Activated naive CD8-positive, alpha-beta T cell treated with anti-CD3 and anti-CD28 coated beads, Interleukin-2, amount 50 U/mL, for 24 hours (primary cell): ENCODE data around the gene GUCY1A1.

Source experiments
- ATAC-seq: fragments of 150-1000 bp; cut with Tn5 transposase; one replicate; pipeline ENCODE4 v1.10.0; 2021
- DNase-seq: peaks from one replicate; pipeline ENCODE4 v3.0.0; 2021
- H3K27ac Mint-ChIP-seq: one replicate; pipeline ENCODE4 v1.8.0; 2021; ENCODE audit warnings: mild to moderate bottlenecking, mixed read lengths
- H3K27me3 Mint-ChIP-seq: one replicate; pipeline ENCODE4 v1.8.0; 2021; ENCODE audit warnings: mixed read lengths
- H3K36me3 Mint-ChIP-seq: one replicate; pipeline ENCODE4 v1.8.0; 2021; ENCODE audit warnings: low read depth, mixed read lengths
- H3K4me1 Mint-ChIP-seq: one replicate; pipeline ENCODE4 v1.8.0; 2021; ENCODE audit warnings: mixed read lengths
- H3K4me3 Mint-ChIP-seq: one replicate; pipeline ENCODE4 v1.8.0; 2021; ENCODE audit warnings: mild to moderate bottlenecking, moderate library complexity, mixed read lengths
- H3K9me3 Mint-ChIP-seq: one replicate; pipeline ENCODE4 v1.8.0; 2021; ENCODE audit warnings: mixed read lengths

GUCY1A1 gene, protein sequence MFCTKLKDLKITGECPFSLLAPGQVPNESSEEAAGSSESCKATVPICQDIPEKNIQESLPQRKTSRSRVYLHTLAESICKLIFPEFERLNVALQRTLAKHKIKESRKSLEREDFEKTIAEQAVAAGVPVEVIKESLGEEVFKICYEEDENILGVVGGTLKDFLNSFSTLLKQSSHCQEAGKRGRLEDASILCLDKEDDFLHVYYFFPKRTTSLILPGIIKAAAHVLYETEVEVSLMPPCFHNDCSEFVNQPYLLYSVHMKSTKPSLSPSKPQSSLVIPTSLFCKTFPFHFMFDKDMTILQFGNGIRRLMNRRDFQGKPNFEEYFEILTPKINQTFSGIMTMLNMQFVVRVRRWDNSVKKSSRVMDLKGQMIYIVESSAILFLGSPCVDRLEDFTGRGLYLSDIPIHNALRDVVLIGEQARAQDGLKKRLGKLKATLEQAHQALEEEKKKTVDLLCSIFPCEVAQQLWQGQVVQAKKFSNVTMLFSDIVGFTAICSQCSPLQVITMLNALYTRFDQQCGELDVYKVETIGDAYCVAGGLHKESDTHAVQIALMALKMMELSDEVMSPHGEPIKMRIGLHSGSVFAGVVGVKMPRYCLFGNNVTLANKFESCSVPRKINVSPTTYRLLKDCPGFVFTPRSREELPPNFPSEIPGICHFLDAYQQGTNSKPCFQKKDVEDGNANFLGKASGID

DNA sequence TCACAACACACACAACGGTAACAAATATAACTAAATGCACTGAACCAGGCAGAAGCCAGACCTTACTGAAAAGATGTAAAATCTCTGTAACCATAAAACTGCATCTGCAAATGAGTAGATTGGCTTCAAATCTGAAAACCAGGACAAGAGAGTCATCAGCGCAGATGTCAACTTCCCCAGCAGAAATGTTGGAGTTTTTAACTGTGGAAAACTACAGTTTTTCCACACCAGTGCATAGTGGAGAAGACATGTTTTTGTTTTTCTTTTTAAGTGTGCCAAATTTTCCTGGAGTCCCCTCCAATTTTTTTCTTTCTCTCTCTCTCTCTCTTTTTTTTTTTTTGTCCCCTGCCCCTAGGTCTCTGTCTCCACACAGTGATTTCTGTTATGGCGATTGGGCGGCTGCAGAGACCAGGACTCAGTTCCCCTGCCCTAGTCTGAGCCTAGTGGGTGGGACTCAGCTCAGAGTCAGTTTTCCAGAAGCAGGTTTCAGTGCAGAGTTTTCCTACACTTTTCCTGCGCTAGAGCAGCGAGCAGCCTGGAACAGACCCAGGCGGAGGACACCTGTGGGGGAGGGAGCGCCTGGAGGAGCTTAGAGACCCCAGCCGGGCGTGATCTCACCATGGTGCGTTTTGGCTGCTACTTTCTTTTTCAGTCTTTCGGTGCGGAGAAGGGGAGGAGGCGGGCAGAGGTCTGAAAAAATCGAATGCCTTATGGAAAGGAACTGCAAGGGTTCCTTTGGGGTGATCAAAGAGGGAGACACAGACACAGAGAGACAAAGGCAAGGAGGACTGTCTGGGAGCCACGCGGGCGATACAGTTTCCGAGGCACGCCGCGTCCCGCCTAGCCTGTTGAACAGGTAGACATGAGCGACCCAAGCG lies at the start of gene GUCY1A1:
GUCY1A1 (plus strand) TSS at position 505 of the 878 bp plus-strand sequence. CDS start 30,020 bp downstream, outside the sequence.
- DNase-seq (peak; percentile 6), ATAC-seq (no peak)
- no peaks in the 10 kb centered on the region for H3K36me3 Mint-ChIP-seq
- no peaks in the 10 kb centered on the region for H3K9me3 Mint-ChIP-seq
- H3K27ac Mint-ChIP-seq, result peak within 1 kb of the TSS; percentile 38
- peak within 1 kb of the TSS; percentile 77 for H3K4me3 Mint-ChIP-seq
- H3K27me3 Mint-ChIP-seq, result peaks cover 50% of the 10 kb centered on the region
- peaks cover 16% of the 10 kb centered on the region for H3K4me1 Mint-ChIP-seq

DNA sequence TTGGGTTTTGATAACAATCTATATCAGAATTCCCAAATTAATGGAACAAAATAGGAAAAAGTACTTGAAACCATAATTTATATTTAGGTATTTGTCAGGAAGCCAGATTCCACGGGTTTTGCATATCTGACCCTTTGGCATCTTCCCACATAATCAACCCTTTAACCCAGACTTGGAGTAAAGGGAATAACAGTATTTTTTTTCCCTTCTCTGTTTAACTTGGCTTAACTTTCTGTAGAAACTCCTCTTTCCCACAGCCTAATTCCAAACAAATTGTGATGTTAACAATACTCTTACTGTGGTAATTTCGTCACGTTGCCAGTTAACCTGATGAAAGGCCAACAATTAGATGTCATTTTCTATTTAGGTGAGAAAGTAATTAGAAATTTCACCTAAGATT lies 49.4 kb upstream of the GUCY1A1 start:
- no peak overlapping the region for H3K27ac Mint-ChIP-seq
- H3K27me3 Mint-ChIP-seq, result peaks cover 9% of the 10 kb centered on the region
- no peaks in the 10 kb centered on the region for H3K36me3 Mint-ChIP-seq
- no peak for ATAC-seq
- H3K4me3 Mint-ChIP-seq, result no peak overlapping the region
- H3K4me1 Mint-ChIP-seq, result peaks cover 6% of the 10 kb centered on the region
- no peaks in the 10 kb centered on the region for H3K9me3 Mint-ChIP-seq
- DNase-seq, result no peak

DNA sequence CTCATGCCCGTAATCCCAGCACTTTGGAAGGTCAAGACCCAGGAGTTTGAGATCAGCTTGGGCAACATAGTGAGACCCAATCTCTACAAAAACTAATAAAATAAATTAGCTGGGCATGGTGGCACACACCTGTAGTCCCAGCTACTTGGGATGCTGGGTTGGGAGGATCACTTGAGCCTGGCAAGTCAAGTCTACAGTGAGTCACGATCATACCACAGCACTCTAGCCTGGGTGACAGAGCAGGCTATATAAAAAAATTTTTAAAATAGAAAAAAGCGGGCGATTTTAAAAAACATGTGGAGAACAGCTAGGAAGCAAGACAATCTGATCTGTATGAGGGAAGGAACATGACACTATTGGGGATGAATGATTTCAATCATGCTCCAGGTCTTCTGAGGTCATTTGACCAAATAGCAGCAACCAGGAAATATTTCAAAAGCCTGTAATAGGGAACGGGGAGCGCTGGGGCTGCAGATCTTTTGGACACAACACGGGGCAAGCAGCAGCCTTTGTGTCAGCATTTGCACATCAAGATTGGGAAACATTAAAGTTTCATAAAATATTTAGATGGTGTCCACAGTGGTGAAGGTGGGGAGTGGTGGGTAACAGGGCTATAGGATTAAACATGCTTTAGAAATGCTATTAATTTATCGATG lies 48.3 kb upstream of the GUCY1A1 start:
- Mint-ChIP-seq H3K36me3 (no peaks in the 10 kb centered on the region), H3K4me1 (peaks cover 6% of the 10 kb centered on the region), H3K27me3 (peaks cover 9% of the 10 kb centered on the region), H3K4me3 (no peak overlapping the region), H3K9me3 (no peaks in the 10 kb centered on the region), H3K27ac (no peak overlapping the region)
- no peak for ATAC-seq
- DNase-seq, result no peak

DNA sequence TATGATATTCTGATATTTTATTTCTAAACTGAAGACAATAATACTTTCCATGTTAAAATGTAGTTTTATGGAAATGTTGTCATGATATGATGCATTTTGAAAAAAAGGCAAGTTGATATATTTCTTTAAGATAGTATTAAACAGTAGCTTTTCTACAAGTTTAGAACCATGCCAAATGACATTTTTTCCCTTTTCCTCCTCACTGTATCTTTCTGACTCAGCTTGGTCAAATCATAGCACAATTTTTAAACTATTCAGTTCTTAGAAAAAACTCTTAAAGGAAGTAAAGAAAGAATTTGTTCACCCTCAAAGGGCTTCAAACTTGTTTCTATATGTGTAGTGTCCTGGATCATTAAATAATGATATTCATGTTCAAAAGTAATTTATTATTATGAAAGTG lies 46.0 kb upstream of the GUCY1A1 start:
- no peaks in the 10 kb centered on the region for H3K9me3 Mint-ChIP-seq
- DNase-seq (no peak), ATAC-seq (no peak)
- peaks cover 4% of the 10 kb centered on the region for H3K27me3 Mint-ChIP-seq
- no peak overlapping the region for H3K27ac Mint-ChIP-seq
- H3K36me3 Mint-ChIP-seq, result no peaks in the 10 kb centered on the region
- peaks cover 2% of the 10 kb centered on the region for H3K4me1 Mint-ChIP-seq
- H3K4me3 Mint-ChIP-seq, result no peak overlapping the region

DNA sequence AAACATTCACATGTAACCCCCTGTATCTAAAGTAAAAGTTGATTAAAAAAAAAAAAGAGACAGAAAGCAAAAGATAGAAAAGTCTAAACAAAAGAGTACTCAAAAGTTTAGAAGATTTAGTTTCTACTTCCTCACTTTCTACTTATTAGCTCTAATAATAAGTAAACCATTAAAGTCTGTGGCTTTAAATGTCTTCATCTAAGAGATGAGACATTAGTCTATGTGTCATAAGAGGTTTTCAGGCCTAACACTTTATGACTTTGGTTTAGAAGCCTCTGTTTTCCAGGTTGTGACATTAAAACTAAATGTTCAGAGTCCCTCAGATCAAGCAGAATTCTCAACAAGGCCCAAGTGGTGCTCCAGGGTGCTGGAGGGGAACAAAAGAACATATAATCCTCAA lies 42.2 kb upstream of the GUCY1A1 start:
- Mint-ChIP-seq H3K36me3 (no peaks in the 10 kb centered on the region), H3K27ac (no peak overlapping the region), H3K9me3 (no peaks in the 10 kb centered on the region), H3K27me3 (no peaks in the 10 kb centered on the region), H3K4me1 (peaks cover 24% of the 10 kb centered on the region), H3K4me3 (no peak overlapping the region)
- DNase-seq (no peak), ATAC-seq (no peak)

DNA sequence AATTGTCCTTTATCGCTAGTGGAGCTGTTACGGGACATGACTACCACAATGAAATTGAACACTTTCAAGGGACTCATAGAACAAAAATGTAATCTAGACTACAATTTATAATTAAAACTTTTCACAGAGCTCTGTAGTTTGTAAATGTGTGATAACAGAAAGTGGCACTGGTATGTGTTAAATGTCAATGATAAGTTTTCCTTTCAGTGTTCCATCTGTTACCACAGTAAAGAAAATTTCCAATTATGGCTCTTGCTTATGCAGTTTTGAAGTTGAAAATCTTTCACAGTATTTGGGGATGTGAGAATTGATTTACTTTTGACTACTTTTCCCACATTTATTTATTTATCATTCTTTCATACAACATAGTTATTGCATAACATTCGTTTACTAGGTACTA lies 40.1 kb upstream of the GUCY1A1 start:
- H3K4me1 Mint-ChIP-seq, result peaks cover 33% of the 10 kb centered on the region
- H3K36me3 Mint-ChIP-seq, result no peaks in the 10 kb centered on the region
- H3K9me3 Mint-ChIP-seq, result no peaks in the 10 kb centered on the region
- no peak for ATAC-seq
- no peak for DNase-seq
- H3K27me3 Mint-ChIP-seq, result no peaks in the 10 kb centered on the region
- H3K4me3 Mint-ChIP-seq, result no peak overlapping the region
- no peak overlapping the region for H3K27ac Mint-ChIP-seq

DNA sequence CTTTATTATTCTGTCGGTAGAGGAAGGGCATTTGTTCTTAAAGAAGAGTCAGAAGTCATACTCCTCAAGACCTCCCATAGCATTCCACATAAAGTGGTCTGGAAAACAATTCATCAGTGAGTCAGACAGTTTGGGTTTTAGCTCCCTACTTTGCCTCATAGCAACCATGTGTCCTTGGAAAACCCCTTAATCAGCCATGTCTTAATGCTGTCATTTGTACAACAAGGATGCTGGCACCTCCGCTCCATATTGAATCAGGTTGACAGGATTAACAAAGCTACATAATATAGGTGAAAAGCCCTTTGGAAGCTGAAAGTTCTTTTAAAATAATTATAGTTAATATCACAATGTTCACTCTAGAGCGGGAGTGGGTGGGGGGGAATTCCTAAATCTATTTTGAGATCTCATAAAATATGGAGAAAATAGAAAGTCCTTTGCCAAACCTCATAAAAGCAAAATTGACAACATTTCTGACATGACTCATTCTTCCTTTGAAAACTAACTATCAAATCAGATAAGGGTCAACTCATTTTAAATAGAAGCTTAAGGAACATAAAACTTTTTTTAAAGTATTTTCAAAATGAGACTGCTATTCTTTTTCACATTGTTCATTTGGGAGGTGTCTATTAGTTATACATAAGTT lies 37.3 kb upstream of the GUCY1A1 start:
- Mint-ChIP-seq H3K4me3 (peak overlapping the region; percentile 6), H3K27me3 (no peaks in the 10 kb centered on the region), H3K9me3 (no peaks in the 10 kb centered on the region), H3K27ac (peak overlapping the region; percentile 82), H3K4me1 (peaks cover 33% of the 10 kb centered on the region), H3K36me3 (no peaks in the 10 kb centered on the region)
- DNase-seq, result no peak
- ATAC-seq, result no peak

DNA sequence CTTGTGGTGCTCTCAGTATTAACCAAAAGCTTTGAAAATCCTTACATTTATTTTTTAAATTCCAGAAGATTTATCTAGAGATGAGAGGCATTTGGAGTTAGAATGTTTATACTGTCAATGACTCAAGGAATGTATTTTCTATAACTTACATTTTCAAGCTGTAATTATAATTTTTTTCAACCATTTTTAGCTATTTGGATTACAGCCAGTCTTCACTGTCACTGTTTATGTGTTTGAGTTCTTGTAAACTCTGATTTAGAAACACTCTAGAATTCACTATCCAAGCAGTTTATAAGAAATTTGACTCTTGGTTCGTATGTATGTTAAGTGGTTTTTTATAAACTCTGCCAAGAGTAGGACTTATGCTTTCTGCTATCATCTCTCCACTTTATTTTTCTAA lies 36.7 kb upstream of the GUCY1A1 start:
- Mint-ChIP-seq H3K36me3 (no peaks in the 10 kb centered on the region), H3K27ac (peak overlapping the region; percentile 82), H3K27me3 (no peaks in the 10 kb centered on the region), H3K4me3 (no peak overlapping the region), H3K9me3 (no peaks in the 10 kb centered on the region), H3K4me1 (peaks cover 33% of the 10 kb centered on the region)
- DNase-seq (no peak), ATAC-seq (no peak)

DNA sequence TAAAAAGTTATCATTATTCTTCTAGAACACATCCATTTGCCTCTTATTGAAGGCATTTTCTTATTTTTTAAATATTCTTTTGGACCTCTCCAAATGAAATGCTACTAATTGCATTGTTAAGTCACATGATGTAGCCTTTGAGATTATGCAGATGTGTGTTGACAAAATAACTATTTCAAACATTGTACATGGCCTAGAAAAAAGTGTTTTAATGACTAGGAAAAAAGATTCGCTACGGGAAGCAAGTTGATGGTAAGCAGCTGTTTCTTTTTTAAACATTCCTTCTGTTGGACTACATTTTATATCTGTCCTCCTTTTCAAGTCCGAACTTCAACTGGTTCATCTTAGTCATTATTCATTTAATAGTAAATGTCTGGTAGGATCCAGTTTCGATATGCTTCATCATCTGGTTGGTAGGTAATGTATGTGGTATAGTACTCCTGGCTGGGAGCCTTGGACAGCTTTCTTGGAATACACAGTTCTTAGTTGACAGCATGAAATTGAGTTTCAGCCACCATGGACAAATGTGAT lies 34.3 kb upstream of the GUCY1A1 start:
- Mint-ChIP-seq H3K36me3 (no peaks in the 10 kb centered on the region), H3K4me1 (peaks cover 24% of the 10 kb centered on the region), H3K27me3 (peaks cover 5% of the 10 kb centered on the region), H3K9me3 (no peaks in the 10 kb centered on the region), H3K27ac (no peak overlapping the region), H3K4me3 (no peak overlapping the region)
- ATAC-seq, result no peak
- DNase-seq, result no peak

DNA sequence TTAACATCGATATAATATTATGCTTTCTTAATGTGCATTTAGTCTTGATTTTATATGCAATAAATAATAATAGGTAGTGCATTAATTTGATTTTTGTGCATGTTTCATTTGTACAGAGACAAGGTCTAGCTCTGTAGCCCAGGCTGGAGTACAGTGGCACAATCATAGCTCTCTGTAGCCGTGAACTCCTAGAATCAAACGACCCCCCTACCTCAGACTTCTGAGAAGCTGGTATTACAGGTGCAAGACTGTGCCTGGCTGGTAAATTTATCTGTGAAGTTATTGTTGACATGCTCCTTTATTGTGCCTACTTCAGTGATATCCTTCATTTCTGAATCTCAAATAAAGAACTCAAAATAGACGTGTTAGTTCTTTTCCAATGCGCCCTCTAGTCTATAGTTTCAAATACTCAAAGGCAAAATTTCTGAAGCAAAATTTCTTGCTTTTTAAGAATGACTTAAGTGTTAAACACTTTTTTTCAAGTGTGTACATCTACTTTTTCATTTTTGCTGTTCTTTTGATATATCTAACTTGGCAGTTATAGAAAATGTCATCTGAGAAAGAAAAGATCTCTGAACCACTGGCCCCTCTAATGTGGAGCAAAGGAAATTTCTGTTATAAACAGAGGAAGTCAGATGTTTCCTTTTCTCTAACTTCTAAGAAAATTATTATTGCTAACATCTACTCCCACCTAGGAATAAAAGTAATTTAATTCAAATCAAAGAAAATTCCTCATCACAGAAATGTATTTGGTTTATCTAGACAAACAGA lies 28.3 kb upstream of the GUCY1A1 start:
- Mint-ChIP-seq H3K4me1 (peaks cover 29% of the 10 kb centered on the region), H3K27ac (no peak overlapping the region), H3K36me3 (peaks cover 1% of the 10 kb centered on the region), H3K27me3 (peaks cover 13% of the 10 kb centered on the region), H3K9me3 (peaks cover 4% of the 10 kb centered on the region), H3K4me3 (no peak overlapping the region)
- DNase-seq, result no peak
- ATAC-seq, result no peak

DNA sequence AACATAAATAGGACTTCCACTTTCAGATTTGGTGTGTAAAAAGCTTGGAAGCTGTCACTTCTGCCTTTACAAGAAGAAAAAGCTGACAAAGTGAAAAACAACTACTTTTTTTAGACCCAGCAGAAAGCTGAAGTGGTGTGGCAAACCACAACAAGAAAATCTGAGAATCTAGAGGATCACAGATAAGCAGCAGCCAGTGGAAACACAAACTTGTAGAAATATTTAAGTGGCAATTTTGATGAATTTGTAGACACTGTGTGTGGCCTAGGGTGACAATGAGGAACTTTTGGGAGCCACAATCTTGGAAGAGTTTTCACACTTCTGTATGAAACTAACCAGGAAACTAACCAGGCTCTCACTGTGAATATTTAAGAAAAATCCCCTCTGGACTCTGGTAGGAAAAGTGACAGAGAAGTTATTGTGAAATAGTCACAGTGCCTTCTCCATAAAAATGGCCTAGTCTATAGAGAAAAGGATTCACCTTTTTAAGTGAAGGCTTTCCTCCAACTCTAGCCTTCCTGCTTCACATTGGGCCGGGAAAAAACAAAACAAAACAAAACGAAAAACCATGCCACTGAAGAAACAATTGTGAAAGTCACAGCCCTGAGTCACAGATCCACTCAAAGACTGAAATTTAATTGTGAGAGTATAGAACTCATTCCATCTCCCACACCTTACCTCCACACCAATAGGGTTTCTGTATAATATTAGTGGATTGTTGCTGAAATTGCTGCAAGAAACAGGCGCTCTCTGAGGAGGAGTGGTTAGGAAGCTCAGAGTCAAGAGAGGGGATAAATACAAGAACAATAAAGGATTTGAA lies 26.7 kb upstream of the GUCY1A1 start:
- peak overlapping the region; percentile 15 for H3K27ac Mint-ChIP-seq

DNA sequence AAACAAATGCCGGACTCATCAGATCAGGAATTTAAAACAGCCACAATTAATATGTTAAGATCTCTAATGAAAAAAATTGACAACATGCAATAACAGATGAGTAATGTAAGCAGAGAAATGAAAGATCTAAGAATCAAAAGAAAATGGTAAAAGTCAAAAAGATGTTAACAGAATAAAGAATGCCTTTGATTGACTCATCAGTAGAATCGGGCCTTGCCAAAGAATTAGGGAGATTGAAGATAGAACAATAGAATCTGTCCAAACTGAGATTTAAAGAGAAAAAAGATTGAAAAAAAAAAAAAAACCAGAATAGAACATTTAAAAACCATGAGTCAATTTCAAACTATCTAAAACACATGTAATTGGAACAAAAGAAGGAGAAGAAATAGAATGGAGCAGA lies 25.9 kb upstream of the GUCY1A1 start:
- peaks cover 29% of the 10 kb centered on the region for H3K4me1 Mint-ChIP-seq
- H3K4me3 Mint-ChIP-seq, result no peak overlapping the region
- H3K9me3 Mint-ChIP-seq, result peaks cover 4% of the 10 kb centered on the region
- ATAC-seq, result no peak
- H3K36me3 Mint-ChIP-seq, result peaks cover 1% of the 10 kb centered on the region
- H3K27ac Mint-ChIP-seq, result no peak overlapping the region
- peaks cover 15% of the 10 kb centered on the region for H3K27me3 Mint-ChIP-seq
- DNase-seq, result no peak

More for the DNA sequence above, 26.7 kb upstream of the GUCY1A1 start:
- DNase-seq (no peak), ATAC-seq (peak; percentile 61)
- Mint-ChIP-seq H3K36me3 (peaks cover 1% of the 10 kb centered on the region), H3K4me1 (peaks cover 29% of the 10 kb centered on the region), H3K27me3 (peaks cover 16% of the 10 kb centered on the region), H3K4me3 (no peak overlapping the region), H3K9me3 (peaks cover 4% of the 10 kb centered on the region)
